GM21576 (cell line): Measurements from ENCODE around the gene LITAFD.
"Not testable (repeated sequence)": the region's sequence is repeated elsewhere in the genome, so short reads cannot be mapped to it uniquely, and the experiment has no call there.

Source experiments
- ATAC-seq: cut with Tn5 transposase; IDR thresholded peaks from one replicate; pipeline ENCODE4 v1.9.1; 2021; ENCODE audit warnings: mild to moderate bottlenecking, moderate library complexity; ENCODE audit not compliant: unreplicated experiment

LITAFD gene

GRCh38 chr16:8855972-8856371 is 26.2 kb upstream of the LITAFD start:
- ATAC-seq, result no peak

DNA sequence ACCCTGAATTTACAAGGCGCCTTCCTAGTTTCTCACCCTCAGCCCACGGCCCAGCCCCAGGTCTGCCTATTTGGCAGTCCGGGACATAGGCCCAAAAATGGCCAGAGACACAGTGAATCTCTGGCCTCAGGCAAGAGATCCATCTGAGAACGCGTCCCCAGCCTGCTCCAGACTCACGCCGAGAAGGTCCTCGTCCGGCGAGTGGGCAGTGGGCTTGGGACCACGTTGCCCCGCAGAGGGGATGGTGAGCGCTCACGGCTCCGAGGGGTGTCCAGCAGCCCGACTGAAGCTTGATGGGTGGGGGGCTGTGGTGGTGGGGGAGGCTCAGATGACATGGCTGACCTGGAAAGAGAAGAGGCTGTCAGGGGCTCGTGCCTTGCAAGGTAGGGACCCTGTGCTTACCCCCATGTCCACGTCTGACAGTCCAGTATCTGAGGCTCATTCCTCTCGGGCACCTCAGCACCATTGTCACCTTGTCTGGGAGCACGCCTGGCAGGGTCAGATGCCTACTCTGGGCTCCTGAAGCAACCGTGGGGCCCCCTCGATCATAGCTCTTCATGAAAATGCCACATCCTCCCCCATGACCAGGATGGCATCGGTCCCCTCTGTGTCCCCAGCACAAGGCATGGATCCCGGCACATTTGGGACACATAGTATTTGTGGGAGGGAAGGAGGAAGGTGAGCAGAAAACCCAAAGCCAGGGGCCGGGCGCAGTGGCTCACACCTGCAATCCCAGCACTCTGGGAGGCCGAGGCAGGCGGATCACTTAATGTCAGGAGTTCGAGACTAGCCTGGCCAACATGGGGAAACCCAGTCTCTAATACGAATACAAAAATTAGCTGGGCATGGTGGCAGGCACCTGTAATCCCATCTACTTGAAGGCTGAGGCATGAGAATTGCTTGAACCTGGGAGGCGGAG is 22.9 kb upstream of the LITAFD start:
- no peak for ATAC-seq

- no peak for ATAC-seq
Observed at GRCh38 chr16:8859913-8860881, 22.0 kb upstream of the LITAFD start.

DNA sequence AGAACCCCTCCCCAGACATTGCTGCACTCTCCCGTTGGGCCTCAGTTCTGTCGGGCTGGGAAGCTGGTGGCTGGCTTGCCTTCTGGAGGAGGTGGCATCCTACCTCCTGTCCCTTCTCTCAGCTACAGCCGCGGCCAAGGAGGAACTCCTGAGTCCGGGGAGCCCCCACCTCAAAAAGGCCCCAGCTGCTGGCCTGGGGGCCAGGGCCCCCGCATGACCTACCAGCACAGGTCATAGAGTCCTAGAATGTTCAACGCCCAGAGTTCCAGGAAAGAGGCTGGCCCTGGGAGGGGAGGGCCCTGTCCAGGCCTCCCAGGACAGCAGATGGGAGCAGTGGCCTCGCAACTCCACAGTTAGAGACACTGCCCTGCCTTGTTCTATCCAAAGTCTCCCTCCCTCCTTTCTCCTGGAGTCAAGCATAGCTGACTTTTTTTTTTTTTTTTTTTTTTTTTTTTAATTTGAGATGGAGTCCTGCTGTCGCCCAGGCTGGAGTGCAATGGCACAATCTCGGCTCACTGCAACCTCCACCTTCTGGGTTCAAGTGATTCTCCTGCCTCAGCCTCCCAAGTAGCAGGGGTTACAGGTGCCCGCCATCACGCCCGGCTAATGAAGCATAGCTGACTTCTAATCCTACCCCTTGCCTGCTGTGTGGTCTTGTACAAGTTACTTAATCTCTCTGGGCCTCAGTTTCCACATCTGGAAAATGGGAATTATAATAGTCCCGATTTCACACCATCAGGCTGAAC is 20.4 kb upstream of the LITAFD start:
- ATAC-seq, result no peak

DNA sequence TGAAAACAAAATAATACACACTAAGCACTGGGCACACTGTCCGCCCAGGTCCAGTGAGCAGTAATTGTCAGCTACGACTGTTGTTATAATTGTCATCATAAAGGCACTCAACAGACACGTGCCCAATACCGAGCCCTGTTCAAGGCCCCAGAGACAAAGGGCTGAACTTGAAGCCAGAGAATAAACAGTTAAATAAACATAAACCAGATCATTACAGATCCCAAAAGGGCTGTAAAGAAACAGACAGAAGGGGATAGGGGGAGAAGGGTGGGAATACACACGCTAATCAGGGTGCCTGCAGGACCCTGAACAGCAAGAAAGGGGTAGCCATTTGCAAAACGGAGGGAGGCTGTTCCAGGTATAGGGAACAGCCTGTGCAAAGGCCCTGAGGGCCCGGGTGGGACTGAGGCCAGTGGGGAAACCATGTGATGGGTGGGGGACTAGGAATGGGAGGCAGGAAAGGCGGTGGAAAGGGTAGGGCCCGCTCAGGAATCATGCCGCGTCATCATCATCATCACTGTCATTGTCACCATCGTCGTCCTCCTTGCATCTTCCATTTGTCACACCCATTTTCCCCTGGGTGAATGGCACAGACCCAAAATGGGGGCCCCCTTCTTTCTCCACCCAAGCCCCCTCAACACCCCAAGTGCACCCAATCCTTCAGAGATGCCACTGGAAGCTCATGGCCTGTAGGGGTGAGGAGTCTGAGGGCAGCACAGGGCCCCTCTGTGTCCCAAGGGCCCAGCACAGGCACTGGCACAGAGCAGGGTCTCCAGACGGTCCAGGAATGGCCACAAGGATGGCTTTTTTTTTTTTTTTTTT is 19.6 kb upstream of the LITAFD start:
- ATAC-seq, result no peak

DNA sequence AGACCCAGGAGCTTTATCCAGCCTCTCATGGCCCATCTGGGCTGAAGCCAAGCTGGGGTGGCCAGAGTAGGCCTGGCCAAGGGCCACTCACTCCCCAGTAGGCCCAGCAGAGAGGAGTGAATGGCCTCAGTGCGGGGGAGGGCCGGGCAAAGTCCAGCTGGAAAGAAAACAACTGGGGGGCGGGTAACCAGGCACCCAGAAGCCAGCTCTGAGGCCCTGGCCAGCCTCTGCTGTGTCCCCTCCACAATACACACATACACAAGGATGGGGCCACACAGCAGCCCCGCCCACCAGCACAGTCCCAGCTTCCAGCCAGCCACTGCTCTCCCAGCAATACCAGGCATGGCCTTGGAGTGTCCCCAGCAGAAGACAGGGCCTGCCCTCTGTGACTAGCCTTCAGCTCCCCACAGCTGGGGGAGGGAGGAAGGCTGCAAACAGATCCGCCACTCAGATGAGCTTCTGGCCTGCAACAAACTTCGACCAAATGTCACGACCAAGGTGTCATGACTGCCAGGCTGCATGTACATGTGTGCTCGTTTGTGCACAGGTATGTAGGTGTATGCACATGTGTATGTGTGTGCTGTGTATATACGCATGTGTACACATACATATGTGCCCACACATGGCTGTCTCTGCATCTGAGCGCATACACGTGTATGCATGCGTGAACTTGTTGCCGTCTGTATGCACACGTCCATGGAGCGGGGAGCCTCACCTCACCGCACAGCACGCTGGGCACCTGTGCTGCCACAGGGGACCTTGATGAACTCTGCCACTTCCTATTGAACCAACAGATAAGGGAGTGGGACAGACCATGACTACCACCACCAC is 18.3 kb upstream of the LITAFD start:
- no peak for ATAC-seq

- no peak for ATAC-seq
Observed at GRCh38 chr16:8864480-8865110, 17.6 kb upstream of the LITAFD start.

- no peak for ATAC-seq
Observed at GRCh38 chr16:8865145-8865882, 16.8 kb upstream of the LITAFD start.

- ATAC-seq, result no peak
Observed at GRCh38 chr16:8866118-8866883, 15.8 kb upstream of the LITAFD start.

DNA sequence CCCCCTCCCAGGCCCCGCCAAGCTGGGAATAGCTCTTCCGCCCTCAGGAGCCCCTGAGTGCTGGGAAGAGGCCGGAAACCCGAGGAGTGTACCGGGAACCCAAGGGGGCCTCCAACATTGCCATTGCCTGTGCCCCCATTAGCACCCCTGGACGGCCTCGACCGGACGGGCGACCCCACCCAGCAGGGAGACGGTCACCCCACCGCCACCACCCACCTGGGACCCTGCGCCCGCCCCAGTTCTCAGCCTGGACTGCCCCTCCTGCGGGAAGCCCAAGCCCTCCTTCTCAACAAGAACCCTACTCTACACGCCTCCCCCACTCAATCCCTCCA is 15.3 kb upstream of the LITAFD start:
- no peak for ATAC-seq

DNA sequence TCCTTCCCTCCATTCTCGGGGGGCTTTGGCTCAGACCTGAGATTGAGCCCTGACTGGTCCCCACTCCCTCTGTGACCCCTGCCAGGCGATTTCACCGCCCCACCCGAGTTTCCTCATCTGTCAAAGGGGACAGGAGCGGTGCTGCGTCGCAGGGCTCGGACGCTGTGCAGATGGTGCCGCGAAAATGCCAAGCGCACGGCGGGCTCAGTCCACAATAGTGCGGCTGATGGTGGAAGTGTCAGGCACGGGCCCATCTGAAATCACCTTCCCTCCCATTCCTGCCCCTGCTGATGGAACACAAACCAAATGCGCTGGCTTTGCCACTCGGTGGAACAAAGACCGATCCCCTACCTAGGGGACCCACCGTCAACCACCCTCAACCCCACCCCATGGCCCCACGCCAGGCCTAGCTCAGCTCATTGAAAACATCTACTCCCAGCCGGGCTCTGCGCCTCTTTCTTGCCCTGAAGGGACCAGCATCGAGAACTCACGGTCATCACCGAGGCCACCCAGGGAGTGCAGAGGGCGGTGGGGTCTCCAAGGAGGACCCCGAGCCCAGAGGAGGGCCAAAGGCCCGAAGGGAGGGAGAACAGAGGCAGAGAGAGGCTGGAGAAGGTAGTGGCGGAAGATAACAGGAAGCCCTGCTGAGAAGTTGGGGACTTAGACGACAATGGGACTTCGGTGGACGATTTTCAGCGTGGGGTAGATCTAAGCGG is 14.8 kb upstream of the LITAFD start:
- no peak for ATAC-seq

DNA sequence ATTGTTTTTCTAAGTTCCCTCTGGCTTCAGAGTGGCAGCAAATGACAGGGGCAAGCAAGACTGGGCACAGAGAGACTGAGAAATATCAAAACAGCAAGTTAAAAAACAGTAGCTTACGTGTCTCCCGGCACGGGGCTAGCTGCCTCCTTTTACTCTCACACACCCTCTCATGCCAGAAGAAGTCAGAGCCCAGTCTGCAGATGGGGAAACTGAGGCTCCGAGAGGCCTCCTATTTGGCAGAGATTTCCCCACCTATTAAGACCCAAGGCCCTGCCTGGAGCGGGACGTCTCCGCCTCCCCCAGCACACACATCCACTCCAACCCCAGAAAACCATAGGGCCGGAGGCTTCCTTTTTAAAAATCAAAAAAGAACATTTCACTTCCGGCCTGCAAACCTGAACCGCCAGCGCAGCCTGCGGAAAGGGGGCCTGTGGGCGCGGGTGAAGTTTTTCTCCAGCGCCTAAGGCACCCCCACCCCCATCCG is 14.2 kb upstream of the LITAFD start:
- ATAC-seq, result no peak

DNA sequence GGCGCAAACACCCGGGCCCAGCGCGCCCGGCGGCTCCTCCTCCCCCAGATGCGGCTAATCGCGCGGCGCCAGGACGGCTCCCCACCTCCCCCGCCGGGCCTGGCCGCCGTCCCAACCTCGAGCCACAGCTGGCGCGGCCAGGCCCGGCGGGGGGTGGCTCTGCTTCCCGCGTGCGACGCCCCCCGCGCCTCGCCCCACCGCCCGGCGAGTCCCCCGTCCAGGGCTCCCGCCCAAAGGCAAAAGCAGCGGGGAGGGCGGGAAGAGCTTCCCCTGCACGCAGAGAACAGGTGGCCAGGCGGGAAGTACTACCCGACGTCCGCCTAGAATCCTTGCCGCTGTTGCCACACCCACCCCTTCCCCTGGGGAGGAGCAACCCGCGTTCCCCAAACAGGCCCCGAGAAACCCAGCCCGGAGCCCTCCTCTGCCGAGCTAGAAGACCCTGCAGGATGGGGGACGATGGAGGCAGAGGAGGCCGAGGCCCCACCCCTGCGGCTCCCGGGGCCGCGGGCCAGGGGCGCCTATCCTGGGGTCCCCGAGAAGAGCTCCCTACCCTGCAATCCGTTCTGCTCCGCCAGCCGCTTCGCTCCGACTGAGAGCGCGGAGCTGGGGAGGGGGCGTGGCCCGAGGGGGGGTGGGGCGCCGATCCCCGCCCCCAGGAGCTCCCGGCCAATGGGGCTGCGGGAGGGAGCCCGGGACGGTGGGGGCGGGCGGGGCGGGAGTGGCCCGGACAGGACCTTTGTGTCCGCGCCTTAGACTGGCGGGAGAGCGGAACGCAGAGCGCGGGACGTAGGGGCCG is 13.5 kb upstream of the LITAFD start, which contains the start of gene CARHSP1:
Gene CARHSP1, minus strand, starts transcription at position 591 of the 796 bp plus-strand sequence. CDS start 9,678 bp downstream, outside the sequence.
- peak; percentile 66 for ATAC-seq

DNA sequence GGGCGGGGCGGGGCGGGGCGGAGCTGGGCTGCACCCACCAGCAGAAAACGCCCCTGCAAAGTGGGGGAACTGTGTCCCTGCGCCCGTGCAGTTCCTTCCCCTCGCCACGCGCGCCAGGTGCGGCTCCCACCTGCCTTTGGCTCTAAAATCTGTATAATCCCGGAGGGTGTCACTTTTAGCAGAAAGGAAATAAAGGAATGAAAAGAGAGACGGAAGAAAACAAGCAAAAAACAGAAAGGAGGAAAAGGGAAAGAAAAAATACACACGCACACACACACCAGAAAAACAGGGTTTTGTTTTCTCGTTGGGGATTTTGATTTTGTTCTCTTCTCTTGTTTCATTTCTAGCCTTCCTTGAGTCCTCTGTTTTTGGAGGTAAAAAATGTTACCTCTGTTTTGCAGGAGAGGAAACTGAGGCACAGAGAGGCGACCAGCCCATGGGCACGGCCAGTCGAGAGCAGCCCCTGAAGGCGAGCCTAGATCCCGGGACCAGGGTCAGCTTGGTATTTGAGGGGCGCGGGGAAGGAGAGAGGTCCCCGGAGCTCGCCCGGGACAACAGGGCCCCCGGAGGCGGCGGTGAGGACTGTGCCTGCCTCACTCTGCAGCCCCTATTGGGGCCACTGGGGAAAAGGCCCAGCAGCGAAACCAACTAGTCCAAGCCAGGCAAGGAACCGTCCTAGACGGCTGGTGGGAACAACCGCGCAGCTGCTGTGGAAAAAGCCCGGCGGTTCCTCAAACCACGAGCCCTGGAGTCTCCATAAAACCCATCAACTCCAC is 12.8 kb upstream of the LITAFD start:
- no peak for ATAC-seq

- ATAC-seq, result not testable (repeated sequence)
Observed at GRCh38 chr16:8869988-8870241, 12.2 kb upstream of the LITAFD start.
